NCI-H82 treated with DMSO at 0.1 percent for 48 hours (cell line): ENCODE data around the gene PLCH1.
"Not testable (repeated sequence)": the region's sequence is repeated elsewhere in the genome, so short reads cannot be mapped to it uniquely, and the experiment has no call there.

Experiments used
- DNase-seq: peaks from one replicate; lab custom pipeline; 2025; ENCODE audit not compliant: unreplicated experiment; lab: John Stamatoyannopoulos, UW

The PLCH1 gene

GRCh38 chr3:155424323-155424710 lies 320.6 kb downstream of the PLCH1 start:
- DNase-seq, result no peak

- DNase-seq, result no peak
Measured at GRCh38 chr3:155423526-155424322, 321.1 kb downstream of the PLCH1 start.

GRCh38 chr3:155420881-155421486 lies 323.9 kb downstream of the PLCH1 start:
- no peak for DNase-seq

- DNase-seq, result no peak
Measured at GRCh38 chr3:155420406-155420805, 324.5 kb downstream of the PLCH1 start.

GRCh38 chr3:155418407-155418806 lies 326.5 kb downstream of the PLCH1 start:
- DNase-seq, result no peak

GRCh38 chr3:155417119-155417517 lies 327.8 kb downstream of the PLCH1 start:
- no peak for DNase-seq

GRCh38 chr3:155416500-155417118 lies 328.3 kb downstream of the PLCH1 start:
- no peak for DNase-seq

GRCh38 chr3:155412904-155413303 lies 332.0 kb downstream of the PLCH1 start:
- no peak for DNase-seq

GRCh38 chr3:155411500-155412223 lies 333.2 kb downstream of the PLCH1 start:
- DNase-seq, result no peak

- no peak for DNase-seq
Measured at GRCh38 chr3:155409336-155409735, 335.5 kb downstream of the PLCH1 start.

GRCh38 chr3:155407971-155408370 lies 336.9 kb downstream of the PLCH1 start:
- DNase-seq, result no peak

- DNase-seq, result no peak
Measured at GRCh38 chr3:155407331-155407730, 337.5 kb downstream of the PLCH1 start.

- DNase-seq, result no peak
Measured at GRCh38 chr3:155404486-155404885, 340.4 kb downstream of the PLCH1 start.

GRCh38 chr3:155402656-155403055 lies 342.2 kb downstream of the PLCH1 start:
- DNase-seq, result no peak

GRCh38 chr3:155398046-155398445 lies 346.8 kb downstream of the PLCH1 start:
- DNase-seq, result no peak

- not testable (repeated sequence) for DNase-seq
Measured at GRCh38 chr3:155394896-155395295, 350.0 kb downstream of the PLCH1 start.

GRCh38 chr3:155394240-155394639 lies 350.6 kb downstream of the PLCH1 start:
- no peak for DNase-seq

- DNase-seq, result no peak
Measured at GRCh38 chr3:155393316-155393715, 351.6 kb downstream of the PLCH1 start.

GRCh38 chr3:155392138-155392537 lies 352.7 kb downstream of the PLCH1 start:
- no peak for DNase-seq

- no peak for DNase-seq
Measured at GRCh38 chr3:155391551-155391958, 353.3 kb downstream of the PLCH1 start.

- no peak for DNase-seq
Measured at GRCh38 chr3:155391104-155391503, 353.8 kb downstream of the PLCH1 start.

- no peak for DNase-seq
Measured at GRCh38 chr3:155390351-155390750, 354.5 kb downstream of the PLCH1 start.
